Measurements from ENCODE around the gene MYO5B. TPM values are rescaled to one million over a fixed set of nuclear protein-coding genes. Genes with fewer than 3 reads are reported as not detected.
A peak's percentile ranks its signal among the peaks of the same experiment; 100 is the strongest.
"Not testable (repeated sequence)": the region's sequence is repeated elsewhere in the genome, so short reads cannot be mapped to it uniquely, and the experiment has no call there.

MYO5B gene
- total RNA-seq, 1 experiment from 2014 or later = 32.1 TPM

DNA sequence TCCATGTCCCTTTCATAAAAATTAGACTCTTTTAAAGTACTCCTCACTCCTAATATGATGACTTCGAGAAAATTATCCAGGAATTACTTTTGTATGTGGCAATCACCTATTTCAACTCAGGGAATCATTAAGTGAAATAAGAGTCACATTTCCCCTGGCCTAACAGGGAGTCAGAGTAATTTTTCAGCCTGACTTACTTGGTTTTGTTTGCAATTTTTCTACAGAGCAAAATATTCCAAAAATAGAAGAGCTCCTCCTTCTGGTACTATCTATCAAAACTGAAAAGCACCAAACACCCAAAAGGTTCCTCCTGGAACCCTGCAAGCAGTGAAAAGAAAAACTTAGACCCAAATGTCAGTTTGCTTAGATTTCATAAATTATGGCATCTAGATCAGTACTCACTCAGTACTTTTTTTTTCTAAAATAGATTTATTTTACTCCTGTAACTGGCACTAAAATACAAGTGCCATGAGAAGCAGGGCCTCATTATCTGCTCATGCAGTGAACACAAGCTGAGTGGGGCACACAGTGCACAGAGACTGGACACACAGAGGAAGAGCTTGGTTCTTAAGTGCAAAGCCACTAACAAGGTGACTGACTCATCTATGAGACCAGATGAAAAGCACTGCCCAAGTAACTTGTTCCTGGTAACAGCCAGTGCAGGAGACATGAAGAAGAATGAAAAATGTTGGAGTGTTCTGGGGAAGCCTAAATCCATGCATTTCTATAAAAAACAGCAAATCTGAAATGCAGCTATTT lies 410.3 kb downstream of the MYO5B start:
- Histone ChIP-seq H4K20me1 (ENCODE audit: insufficient read depth) (no peaks in the 10 kb centered on the region), H3K4me2 (ENCODE audit: low read length) (no peak overlapping the region), H3K9ac (ENCODE audit: low read length) (no peak overlapping the region), H3K27ac (ENCODE audit: low read depth, low read length) (no peak overlapping the region), H3K27me3 (ENCODE audit: insufficient read depth, low read length) (no peaks in the 10 kb centered on the region), H3K36me3 (ENCODE audit: control insufficient read depth in 1 of 2, insufficient read depth in 2 of 2, low read length in 2 of 2) (no peaks in the 10 kb centered on the region), H2AFZ (ENCODE audit: low read depth, low read length, poor library complexity, severe bottlenecking) (no peak overlapping the region), H3K9me3 (ENCODE audit: control insufficient read depth in 1 of 2, insufficient read depth in 1 of 2, low read depth in 1 of 2, low read length in 2 of 2) (no peaks in the 10 kb centered on the region), H3K4me1 (ENCODE audit: control insufficient read depth in 1 of 2, insufficient read depth in 2 of 2, low read length in 2 of 2) (peaks cover 0 to 14% of the 10 kb centered on the region in 2 experiments; a peak in 3 of 4 replicates), H3K4me3 (replicated peaks in 1 of 2; ENCODE audit: low read depth in 1 of 2, low read length in 2 of 2) (no peak overlapping the region), H3K79me2 (ENCODE audit: insufficient read depth, low read length) (no peaks in the 10 kb centered on the region), H3K9me2 (ENCODE audit: insufficient read depth) (no peaks in the 10 kb centered on the region)
- no TSS peak for BruUV-seq (replicated peaks)
- ATAC-seq (no peak), DNase-seq (ENCODE audit: low read depth, low spot score) (no peak)
- POLR2A ChIA-PET = no interaction called here
- RAD21 ChIA-PET (ENCODE audit: low non-redundant PET in 1 of 2, low total read pairs in 2 of 2, uncharacterized antibody in 2 of 2, unreplicated experiment in 2 of 2) = interaction anchor here in 1 of 2 experiments (1.1 kb wide), 1 partner anchor 54 kb away, joined by 3 read pairs; no protein-coding TSS in a partner anchor
- intact Hi-C loops (cut with micrococcal nuclease) = no loop called here
- TF ChIP-seq, protein P1, sequence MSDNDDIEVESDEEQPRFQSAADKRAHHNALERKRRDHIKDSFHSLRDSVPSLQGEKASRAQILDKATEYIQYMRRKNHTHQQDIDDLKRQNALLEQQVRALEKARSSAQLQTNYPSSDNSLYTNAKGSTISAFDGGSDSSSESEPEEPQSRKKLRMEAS (IDR thresholded peaks at IDR 0.05) = no peak
- no peak for TF ChIP-seq TCF7L2 (IDR thresholded peaks at IDR 0.05; ENCODE audit: borderline replicate concordance, extremely low read depth, insufficient read depth, insufficient read length)
- no peak for TF ChIP-seq POLR2A (IDR thresholded peaks at IDR 0.05; ENCODE audit: borderline replicate concordance, extremely low read depth, insufficient read depth, insufficient read length)
- TF ChIP-seq SIN3A (IDR thresholded peaks at IDR 0.05; ENCODE audit: low read depth) = no peak
- TF ChIP-seq ATF3 (IDR thresholded peaks at IDR 0.05) = no peak
- TF ChIP-seq RAD21 (IDR thresholded peaks at IDR 0.05; ENCODE audit: low read depth) = peak; percentile 46; the same call in 1 of the 2 replicates
- TF ChIP-seq, protein P2, sequence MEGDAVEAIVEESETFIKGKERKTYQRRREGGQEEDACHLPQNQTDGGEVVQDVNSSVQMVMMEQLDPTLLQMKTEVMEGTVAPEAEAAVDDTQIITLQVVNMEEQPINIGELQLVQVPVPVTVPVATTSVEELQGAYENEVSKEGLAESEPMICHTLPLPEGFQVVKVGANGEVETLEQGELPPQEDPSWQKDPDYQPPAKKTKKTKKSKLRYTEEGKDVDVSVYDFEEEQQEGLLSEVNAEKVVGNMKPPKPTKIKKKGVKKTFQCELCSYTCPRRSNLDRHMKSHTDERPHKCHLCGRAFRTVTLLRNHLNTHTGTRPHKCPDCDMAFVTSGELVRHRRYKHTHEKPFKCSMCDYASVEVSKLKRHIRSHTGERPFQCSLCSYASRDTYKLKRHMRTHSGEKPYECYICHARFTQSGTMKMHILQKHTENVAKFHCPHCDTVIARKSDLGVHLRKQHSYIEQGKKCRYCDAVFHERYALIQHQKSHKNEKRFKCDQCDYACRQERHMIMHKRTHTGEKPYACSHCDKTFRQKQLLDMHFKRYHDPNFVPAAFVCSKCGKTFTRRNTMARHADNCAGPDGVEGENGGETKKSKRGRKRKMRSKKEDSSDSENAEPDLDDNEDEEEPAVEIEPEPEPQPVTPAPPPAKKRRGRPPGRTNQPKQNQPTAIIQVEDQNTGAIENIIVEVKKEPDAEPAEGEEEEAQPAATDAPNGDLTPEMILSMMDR (IDR thresholded peaks at IDR 0.05 in 2 of 3, conservative IDR thresholded peaks at IDR 0.05 in 1 of 3; ENCODE audit: borderline replicate concordance in 1 of 3, insufficient read depth in 1 of 3, low read depth in 2 of 3, low read length in 2 of 3) = peak; percentile 18 to 42 (median 20); a peak in 2 of 6 replicates
- no peak for TF ChIP-seq EGR1 (IDR thresholded peaks at IDR 0.05; ENCODE audit: low read depth)
- TF ChIP-seq FOSL1 (IDR thresholded peaks at IDR 0.05; ENCODE audit: low read depth) = no peak
- CTCF ChIA-PET = interaction anchor here (0.8 to 1.7 kb wide), 8 partner anchors 10 to 320 kb away, joined by 3 to 7 read pairs (median 3); no protein-coding TSS in a partner anchor

DNA sequence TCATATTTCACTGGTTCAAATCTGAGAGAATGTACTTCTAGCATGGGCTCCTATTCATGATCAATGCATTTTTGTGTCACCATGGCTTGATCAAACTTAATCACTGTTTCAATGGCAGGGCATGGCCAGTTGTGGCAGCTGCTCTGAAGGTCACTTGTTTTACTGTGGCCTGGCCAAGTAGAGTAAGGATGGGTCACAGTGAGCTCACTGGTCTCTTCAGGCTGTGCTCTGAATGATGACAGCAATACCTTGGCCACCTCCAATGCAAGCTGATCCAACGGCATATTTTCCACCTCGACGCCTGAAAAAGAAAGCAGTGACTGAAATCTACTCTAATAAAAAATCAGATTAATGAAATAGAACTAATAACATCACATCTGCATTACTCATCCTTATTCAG lies 411.3 kb downstream of the MYO5B start:
- H3K27me3 ChIP-seq (ENCODE audit: insufficient read depth, low read length); H2AFZ ChIP-seq (ENCODE audit: low read depth, low read length, poor library complexity, severe bottlenecking); H3K27ac ChIP-seq (ENCODE audit: low read depth, low read length); ATAC-seq; H3K9me2 ChIP-seq (ENCODE audit: insufficient read depth); H3K9me3 ChIP-seq (ENCODE audit: control insufficient read depth in 1 of 2, insufficient read depth in 1 of 2, low read depth in 1 of 2, low read length in 2 of 2); H3K4me3 ChIP-seq (replicated peaks in 1 of 2; ENCODE audit: low read depth in 1 of 2, low read length in 2 of 2); H3K36me3 ChIP-seq (ENCODE audit: control insufficient read depth in 1 of 2, insufficient read depth in 2 of 2, low read length in 2 of 2); intact Hi-C loops (cut with micrococcal nuclease); POLR2A ChIA-PET; H3K9ac ChIP-seq (ENCODE audit: low read length); BruUV-seq (replicated peaks); H3K79me2 ChIP-seq (ENCODE audit: insufficient read depth, low read length); H3K4me2 ChIP-seq (ENCODE audit: low read length); DNase-seq (ENCODE audit: low read depth, low spot score); H4K20me1 ChIP-seq (ENCODE audit: insufficient read depth): not testable (repeated sequence)
- peaks cover 0 to 15% of the 10 kb centered on the region in 2 experiments; a peak in 3 of 4 replicates for H3K4me1 ChIP-seq (ENCODE audit: control insufficient read depth in 1 of 2, insufficient read depth in 2 of 2, low read length in 2 of 2)
- ChIA-PET CTCF (interaction anchor here (0.8 to 1.7 kb wide), 4 partner anchors 34 to 273 kb away, joined by 3 to 7 read pairs (median 4); no protein-coding TSS in a partner anchor), RAD21 (ENCODE audit: low non-redundant PET in 1 of 2, low total read pairs in 2 of 2, uncharacterized antibody in 2 of 2, unreplicated experiment in 2 of 2) (interaction anchor here in 1 of 2 experiments (1.1 kb wide), 1 partner anchor 55 kb away, joined by 3 read pairs; no protein-coding TSS in a partner anchor)
